Measurements from ENCODE around the gene PRXL2B. TPM values are rescaled to one million over a fixed set of nuclear protein-coding genes. Genes with fewer than 3 reads are reported as not detected.
A peak's percentile ranks its signal among the peaks of the same experiment; 100 is the strongest.
"Not testable (repeated sequence)": the region's sequence is repeated elsewhere in the genome, so short reads cannot be mapped to it uniquely, and the experiment has no call there.

PRXL2B gene
- total and polyA plus RNA-seq, 7 experiments from 2014 or later = 12.3 to 37.0 (median 26.5) TPM

- not testable (repeated sequence) for H3K9me3 ChIP-seq (ENCODE audit: control insufficient read depth in 2 of 3, low read length in 3 of 3)
These were observed 39.2 kb downstream of the PRXL2B start for GRCh38 chr1:2625748-2626147.

GRCh38 chr1:2627746-2628145, 41.2 kb downstream of the PRXL2B start:
- peaks cover 34 to 46% (median 42%) of the 10 kb centered on the region in 5 donors for H3K27me3 Mint-ChIP-seq
- H3K27ac ChIP-seq (ENCODE audit: low read depth, low read length) = no peak overlapping the region
- no peaks in the 10 kb centered on the region for H3K9me3 ChIP-seq (ENCODE audit: control insufficient read depth in 2 of 3, low read length in 3 of 3)
- H3K9me3 Mint-ChIP-seq = peaks cover 0 to 10% (median 0%) of the 10 kb centered on the region in 11 donors
- H3K36me3 Mint-ChIP-seq = peaks cover 0 to 10% (median 0%) of the 10 kb centered on the region in 5 donors
- ATAC-seq (no peak), DNase-seq (no peak)
- intact Hi-C loops (cut with micrococcal nuclease) = no loop called here
- H3K4me3 ChIP-seq (ENCODE audit: low read length) = no peak overlapping the region
- no peaks in the 10 kb centered on the region for H3K36me3 ChIP-seq (ENCODE audit: control insufficient read depth in 2 of 3, insufficient read depth in 3 of 3, low read length in 3 of 3)
- peaks cover 0 to 6% of the 10 kb centered on the region in 2 donors for H3K27me3 ChIP-seq (ENCODE audit: control insufficient read depth in 2 of 2, insufficient read depth in 2 of 2, low read length in 2 of 2)
- peak overlapping the region in 6 of 10 donors; percentile 5 to 73 (median 51) for H3K4me3 Mint-ChIP-seq
- ChIA-PET CTCF (no interaction called here), POLR2A (no interaction called here)
- peaks cover 0 to 31% (median 24%) of the 10 kb centered on the region in 7 donors for H3K4me1 Mint-ChIP-seq
- no peak overlapping the region for H3K27ac Mint-ChIP-seq
- H3K4me1 ChIP-seq (ENCODE audit: control insufficient read depth in 2 of 2, insufficient read depth in 2 of 2, low read length in 2 of 2) = peaks cover 0 to 6% of the 10 kb centered on the region in 2 donors

More at GRCh38 chr1:2625748-2626147, 39.2 kb downstream of the PRXL2B start:
- H3K36me3 ChIP-seq (ENCODE audit: control insufficient read depth in 2 of 3, insufficient read depth in 3 of 3, low read length in 3 of 3); H3K27me3 ChIP-seq (ENCODE audit: control insufficient read depth in 2 of 2, insufficient read depth in 2 of 2, low read length in 2 of 2); H3K36me3 Mint-ChIP-seq; H3K27ac ChIP-seq (ENCODE audit: low read depth, low read length); POLR2A ChIA-PET; CTCF ChIA-PET; intact Hi-C loops (cut with micrococcal nuclease); ATAC-seq; H3K4me3 ChIP-seq (ENCODE audit: low read length); H3K27ac Mint-ChIP-seq; H3K4me3 Mint-ChIP-seq; H3K9me3 Mint-ChIP-seq; DNase-seq: not testable (repeated sequence)
- peaks cover 0 to 39% (median 29%) of the 10 kb centered on the region in 7 donors for H3K4me1 Mint-ChIP-seq
- H3K4me1 ChIP-seq (ENCODE audit: control insufficient read depth in 2 of 2, insufficient read depth in 2 of 2, low read length in 2 of 2) = peaks cover 0 to 14% of the 10 kb centered on the region in 2 donors
- peaks cover 34 to 52% (median 36%) of the 10 kb centered on the region in 5 donors for H3K27me3 Mint-ChIP-seq

- ChIA-PET CTCF (no interaction called here), POLR2A (no interaction called here)
- peak overlapping the region in 6 of 10 donors; percentile 16 to 73 (median 48) for H3K4me3 Mint-ChIP-seq
- peaks cover 0 to 25% (median 18%) of the 10 kb centered on the region in 7 donors for H3K4me1 Mint-ChIP-seq
- peaks cover 34 to 46% (median 42%) of the 10 kb centered on the region in 5 donors for H3K27me3 Mint-ChIP-seq
- ATAC-seq (no peak), DNase-seq (peak in 1 of 9 donors; percentile 12)
- no peak overlapping the region for H3K4me3 ChIP-seq (ENCODE audit: low read length)
- H3K36me3 Mint-ChIP-seq = peaks cover 0 to 10% (median 0%) of the 10 kb centered on the region in 5 donors
- H3K27ac Mint-ChIP-seq = no peak overlapping the region
- intact Hi-C loops (cut with micrococcal nuclease) = no loop called here
- H3K27me3 ChIP-seq (ENCODE audit: control insufficient read depth in 2 of 2, insufficient read depth in 2 of 2, low read length in 2 of 2) = peaks cover 0 to 6% of the 10 kb centered on the region in 2 donors
- no peak overlapping the region for H3K27ac ChIP-seq (ENCODE audit: low read depth, low read length)
- H3K4me1 ChIP-seq (ENCODE audit: control insufficient read depth in 2 of 2, insufficient read depth in 2 of 2, low read length in 2 of 2) = peaks cover 0 to 2% of the 10 kb centered on the region in 2 donors
- no peaks in the 10 kb centered on the region for H3K36me3 ChIP-seq (ENCODE audit: control insufficient read depth in 2 of 3, insufficient read depth in 3 of 3, low read length in 3 of 3)
- peaks cover 0 to 10% (median 0%) of the 10 kb centered on the region in 11 donors for H3K9me3 Mint-ChIP-seq
- no peaks in the 10 kb centered on the region for H3K9me3 ChIP-seq (ENCODE audit: control insufficient read depth in 2 of 3, low read length in 3 of 3)
These were observed 41.8 kb downstream of the PRXL2B start for GRCh38 chr1:2628191-2628932.

GRCh38 chr1:2628933-2629626, 42.5 kb downstream of the PRXL2B start:
- Histone ChIP-seq H3K4me3 (ENCODE audit: low read length) (no peak overlapping the region), H3K36me3 (ENCODE audit: control insufficient read depth in 2 of 3, insufficient read depth in 3 of 3, low read length in 3 of 3) (no peaks in the 10 kb centered on the region), H3K27ac (ENCODE audit: low read depth, low read length) (no peak overlapping the region), H3K27me3 (ENCODE audit: control insufficient read depth in 2 of 2, insufficient read depth in 2 of 2, low read length in 2 of 2) (peaks cover 0 to 6% of the 10 kb centered on the region in 2 donors), H3K4me1 (ENCODE audit: control insufficient read depth in 2 of 2, insufficient read depth in 2 of 2, low read length in 2 of 2) (no peaks in the 10 kb centered on the region), H3K9me3 (ENCODE audit: control insufficient read depth in 2 of 3, low read length in 3 of 3) (no peaks in the 10 kb centered on the region)
- Mint-ChIP-seq H3K4me3 (peak overlapping the region in 3 of 10 donors; percentile 36 to 73 (median 43)), H3K27me3 (peaks cover 34 to 46% (median 42%) of the 10 kb centered on the region in 5 donors), H3K27ac (no peak overlapping the region), H3K4me1 (peaks cover 0 to 18% (median 15%) of the 10 kb centered on the region in 7 donors), H3K9me3 (peaks cover 0 to 10% (median 0%) of the 10 kb centered on the region in 11 donors), H3K36me3 (peaks cover 0 to 10% (median 0%) of the 10 kb centered on the region in 5 donors)
- POLR2A ChIA-PET = no interaction called here
- peak in 1 of 9 donors; percentile 13 for DNase-seq
- intact Hi-C loops (cut with micrococcal nuclease) = no loop called here
- no peak for ATAC-seq
- CTCF ChIA-PET = no interaction called here

- Mint-ChIP-seq H3K4me3 (peak overlapping the region in 7 of 10 donors; percentile 29 to 77 (median 58)), H3K36me3 (peaks cover 0 to 10% (median 0%) of the 10 kb centered on the region in 5 donors), H3K27ac (peak overlapping the region in 1 of 9 donors; percentile 62), H3K4me1 (peaks cover 0 to 16% (median 15%) of the 10 kb centered on the region in 7 donors), H3K9me3 (peaks cover 0 to 10% (median 0%) of the 10 kb centered on the region in 11 donors), H3K27me3 (peaks cover 29 to 42% (median 37%) of the 10 kb centered on the region in 5 donors)
- peak in 1 of 9 donors; percentile 6 for DNase-seq
- H3K36me3 ChIP-seq (ENCODE audit: control insufficient read depth in 2 of 3, insufficient read depth in 3 of 3, low read length in 3 of 3) = no peaks in the 10 kb centered on the region
- H3K27ac ChIP-seq (ENCODE audit: low read depth, low read length) = no peak overlapping the region
- H3K9me3 ChIP-seq (ENCODE audit: control insufficient read depth in 2 of 3, low read length in 3 of 3) = no peaks in the 10 kb centered on the region
- ChIA-PET POLR2A (no interaction called here), CTCF (no interaction called here)
- peaks cover 0 to 6% of the 10 kb centered on the region in 2 donors for H3K27me3 ChIP-seq (ENCODE audit: control insufficient read depth in 2 of 2, insufficient read depth in 2 of 2, low read length in 2 of 2)
- intact Hi-C loops (cut with micrococcal nuclease) = no loop called here
- no peak overlapping the region for H3K4me3 ChIP-seq (ENCODE audit: low read length)
- H3K4me1 ChIP-seq (ENCODE audit: control insufficient read depth in 2 of 2, insufficient read depth in 2 of 2, low read length in 2 of 2) = no peaks in the 10 kb centered on the region
- ATAC-seq = peak; percentile 14
These were observed 43.3 kb downstream of the PRXL2B start for GRCh38 chr1:2629627-2630497.

- ATAC-seq (no peak), DNase-seq (no peak)
- intact Hi-C loops (cut with micrococcal nuclease) = no loop called here
- H3K27ac ChIP-seq (ENCODE audit: low read depth, low read length) = no peak overlapping the region
- peak overlapping the region in 2 of 9 donors; percentile 31 to 62 for H3K27ac Mint-ChIP-seq
- H3K4me1 ChIP-seq (ENCODE audit: control insufficient read depth in 2 of 2, insufficient read depth in 2 of 2, low read length in 2 of 2) = no peaks in the 10 kb centered on the region
- H3K4me1 Mint-ChIP-seq = peaks cover 0 to 16% (median 15%) of the 10 kb centered on the region in 7 donors
- peaks cover 0 to 6% of the 10 kb centered on the region in 2 donors for H3K27me3 ChIP-seq (ENCODE audit: control insufficient read depth in 2 of 2, insufficient read depth in 2 of 2, low read length in 2 of 2)
- peaks cover 23 to 40% (median 37%) of the 10 kb centered on the region in 5 donors for H3K27me3 Mint-ChIP-seq
- ChIA-PET POLR2A (no interaction called here), CTCF (no interaction called here)
- H3K36me3 ChIP-seq (ENCODE audit: control insufficient read depth in 2 of 3, insufficient read depth in 3 of 3, low read length in 3 of 3) = no peaks in the 10 kb centered on the region
- peak overlapping the region in 5 of 10 donors; percentile 9 to 72 (median 45) for H3K4me3 Mint-ChIP-seq
- H3K36me3 Mint-ChIP-seq = peaks cover 0 to 10% (median 0%) of the 10 kb centered on the region in 5 donors
- H3K9me3 ChIP-seq (ENCODE audit: control insufficient read depth in 2 of 3, low read length in 3 of 3) = no peaks in the 10 kb centered on the region
- peaks cover 0 to 10% (median 0%) of the 10 kb centered on the region in 11 donors for H3K9me3 Mint-ChIP-seq
- no peak overlapping the region for H3K4me3 ChIP-seq (ENCODE audit: low read length)
These were observed 44.0 kb downstream of the PRXL2B start for GRCh38 chr1:2630498-2631135.

Data from naive thymus-derived CD4-positive, alpha-beta T cell (primary cell).